HG03196 (cell line): ENCODE data around the gene ASF1A.

Source experiments
- ATAC-seq: cut with Tn5 transposase; IDR thresholded peaks from one replicate; pipeline ENCODE4 v1.9.1; 2021; ENCODE audit not compliant: unreplicated experiment

Gene ASF1A

DNA sequence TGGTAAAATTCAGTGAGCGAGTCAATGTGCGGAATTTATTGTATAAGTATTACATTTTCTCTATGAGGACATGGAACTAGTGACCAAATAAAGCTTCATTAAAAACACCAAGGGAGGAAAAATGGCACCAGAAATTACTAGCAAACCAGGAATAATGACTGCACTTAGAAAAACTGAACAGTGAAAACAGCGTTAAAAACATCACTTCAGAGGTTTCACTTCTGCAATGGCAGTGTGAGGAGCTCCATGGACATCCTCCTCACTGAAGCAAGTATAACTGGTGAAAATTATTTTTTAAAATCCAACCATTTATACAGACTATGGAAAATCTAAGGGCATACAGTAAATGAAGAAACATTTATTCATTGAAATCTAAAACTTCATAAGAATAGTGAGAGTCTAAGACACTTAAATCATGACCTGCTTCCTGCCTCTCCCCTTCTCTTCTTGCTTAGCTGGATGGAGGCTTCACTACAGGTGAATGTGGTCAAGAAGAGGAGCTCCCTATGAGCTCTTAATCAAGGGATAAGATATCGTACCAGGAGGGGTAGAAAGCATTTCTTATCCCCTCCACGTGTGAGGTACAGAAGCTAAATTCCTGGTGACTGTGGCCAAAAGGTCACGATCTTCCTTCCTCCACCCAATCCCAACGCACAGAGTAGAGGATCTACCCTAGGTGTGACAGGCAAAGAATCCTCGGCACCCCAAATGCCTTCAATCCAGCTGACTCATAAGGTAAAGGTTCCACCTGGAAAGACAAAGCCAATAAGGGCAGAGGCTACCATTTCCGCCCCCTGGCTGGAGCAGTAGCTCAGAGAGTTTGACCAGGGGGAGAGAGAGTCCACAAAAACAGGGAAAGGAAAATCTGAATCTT is 12.3 kb upstream of the ASF1A start:
- peak; percentile 67 for ATAC-seq

DNA sequence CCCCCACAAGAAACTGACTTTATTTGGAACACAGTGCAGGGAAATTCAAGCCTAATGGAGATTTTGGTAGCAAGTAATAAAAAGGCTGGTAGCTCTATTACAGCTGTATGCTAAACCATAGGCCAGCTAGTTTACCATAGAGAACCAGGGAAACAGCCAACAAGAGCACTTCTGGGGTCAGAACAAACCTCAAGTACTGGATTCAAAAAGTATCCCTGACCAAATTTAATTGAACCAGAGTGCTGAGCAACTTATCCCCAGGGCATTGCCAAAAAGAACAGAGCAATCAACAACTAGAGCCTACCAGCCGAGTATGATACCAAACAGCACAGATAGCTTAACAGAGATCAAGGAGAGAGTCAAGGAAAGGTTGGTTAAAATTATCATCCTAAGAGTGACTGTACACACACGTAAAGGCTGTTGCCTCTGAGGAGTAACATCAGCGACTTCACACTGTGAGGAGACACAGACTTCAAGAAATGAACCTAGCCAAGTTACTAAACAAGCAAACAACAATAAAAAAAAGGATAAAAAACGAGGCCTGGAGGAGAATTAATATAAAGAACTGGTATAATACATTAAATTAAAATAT is 11.5 kb upstream of the ASF1A start:
- no peak for ATAC-seq

DNA sequence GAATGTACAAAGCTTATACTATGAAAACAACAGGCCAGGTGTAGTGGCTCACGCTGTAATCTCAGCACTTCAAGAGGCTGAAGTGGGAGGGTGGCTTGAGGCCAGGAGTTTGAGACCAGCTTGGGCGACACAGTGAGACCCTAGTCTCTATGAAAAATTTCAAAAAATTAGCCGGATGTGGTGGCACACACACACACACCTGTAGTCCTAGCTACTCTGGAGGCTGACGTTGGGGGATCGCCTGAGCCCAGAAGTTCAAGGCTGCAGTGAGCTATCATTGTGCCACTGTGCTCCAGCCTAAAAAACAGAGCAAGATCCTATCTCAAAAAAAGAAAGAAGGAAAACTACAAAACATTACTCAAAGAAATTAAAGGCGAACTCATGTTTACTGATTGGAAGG is 7.3 kb upstream of the ASF1A start:
- ATAC-seq = no peak

DNA sequence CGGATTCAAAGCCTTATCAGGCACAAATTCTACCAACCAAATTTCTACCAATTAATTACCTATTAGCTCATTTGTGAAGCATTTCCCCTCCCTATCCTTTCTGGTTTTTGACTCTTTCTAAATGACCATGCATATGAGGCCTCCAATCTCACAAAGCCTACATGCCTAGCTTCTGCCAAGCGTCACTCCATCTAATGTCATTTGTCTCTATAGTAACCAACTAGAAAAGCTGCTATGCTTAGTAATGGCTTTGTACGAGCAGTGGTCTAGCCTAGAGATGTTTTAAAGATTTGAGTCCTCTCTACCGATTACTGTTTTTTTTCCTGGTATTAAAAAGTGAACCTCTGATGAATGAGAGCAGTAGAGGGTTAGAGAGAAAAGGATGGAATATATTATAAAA is 4.8 kb upstream of the ASF1A start:
- no peak for ATAC-seq

DNA sequence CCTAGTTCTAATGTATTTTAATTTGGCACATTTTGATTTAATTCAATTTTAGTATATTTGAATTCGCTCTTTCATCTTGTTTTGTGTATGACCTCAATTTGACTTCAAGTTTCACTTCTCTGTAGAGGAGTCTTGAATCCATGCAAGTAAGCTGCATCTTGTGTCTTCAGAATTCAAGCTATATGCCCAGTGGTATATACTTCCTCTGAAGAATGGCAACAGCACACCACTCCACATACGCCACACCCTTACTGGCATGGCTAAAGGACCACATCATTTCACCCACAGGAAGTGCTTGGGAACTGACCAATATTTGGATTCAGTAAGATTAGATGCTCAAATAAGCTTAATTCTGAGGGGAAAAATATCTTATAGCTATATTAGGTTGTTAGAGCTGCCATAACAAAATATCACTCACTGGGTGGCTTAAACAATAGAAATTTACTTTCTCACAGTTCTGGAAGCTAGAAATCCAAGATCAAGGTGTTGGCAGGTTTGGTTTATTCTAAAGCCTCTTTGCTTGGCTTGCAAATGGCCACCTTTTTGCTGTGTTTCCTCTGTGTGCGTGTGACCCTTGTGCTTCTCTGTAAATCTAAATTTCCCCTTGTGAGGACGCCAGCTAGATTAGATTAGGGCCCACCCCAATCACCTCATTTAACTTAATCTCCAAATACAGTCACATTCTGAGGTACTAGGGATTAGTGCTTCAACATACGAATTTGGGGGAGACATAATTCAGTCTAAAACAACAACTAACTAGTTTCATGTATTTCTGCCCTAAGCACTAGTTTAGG is 2.8 kb upstream of the ASF1A start:
- ATAC-seq = peak; percentile 14

DNA sequence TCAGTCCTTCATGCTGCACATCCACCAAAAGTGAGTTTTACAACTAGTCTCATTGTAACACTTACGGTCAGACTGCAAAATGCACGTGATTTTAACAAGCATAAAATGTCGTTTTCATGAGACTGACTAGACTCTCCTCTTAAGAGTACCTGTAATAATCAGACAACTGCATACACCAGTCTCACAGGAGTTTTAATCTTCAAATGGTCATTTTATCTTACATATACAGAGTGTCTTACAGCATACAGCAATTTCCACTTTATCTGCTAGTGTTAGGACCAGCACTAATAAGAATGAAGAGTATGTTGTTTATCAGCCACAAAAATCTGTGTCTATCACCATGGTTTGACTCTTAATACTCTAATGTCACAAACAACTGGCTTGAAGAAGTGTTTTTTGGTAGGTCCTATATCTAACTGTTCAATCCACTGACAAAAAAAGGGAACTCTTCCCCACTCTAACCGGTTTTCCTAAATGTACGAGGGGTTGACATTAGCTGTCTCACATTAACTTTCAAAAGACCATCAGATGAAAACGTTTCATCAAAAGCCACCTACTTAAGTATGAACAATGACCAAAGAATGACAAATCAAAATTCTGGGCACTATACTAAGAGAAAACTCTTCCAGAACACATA is 1.5 kb upstream of the ASF1A start:
- no peak for ATAC-seq

DNA sequence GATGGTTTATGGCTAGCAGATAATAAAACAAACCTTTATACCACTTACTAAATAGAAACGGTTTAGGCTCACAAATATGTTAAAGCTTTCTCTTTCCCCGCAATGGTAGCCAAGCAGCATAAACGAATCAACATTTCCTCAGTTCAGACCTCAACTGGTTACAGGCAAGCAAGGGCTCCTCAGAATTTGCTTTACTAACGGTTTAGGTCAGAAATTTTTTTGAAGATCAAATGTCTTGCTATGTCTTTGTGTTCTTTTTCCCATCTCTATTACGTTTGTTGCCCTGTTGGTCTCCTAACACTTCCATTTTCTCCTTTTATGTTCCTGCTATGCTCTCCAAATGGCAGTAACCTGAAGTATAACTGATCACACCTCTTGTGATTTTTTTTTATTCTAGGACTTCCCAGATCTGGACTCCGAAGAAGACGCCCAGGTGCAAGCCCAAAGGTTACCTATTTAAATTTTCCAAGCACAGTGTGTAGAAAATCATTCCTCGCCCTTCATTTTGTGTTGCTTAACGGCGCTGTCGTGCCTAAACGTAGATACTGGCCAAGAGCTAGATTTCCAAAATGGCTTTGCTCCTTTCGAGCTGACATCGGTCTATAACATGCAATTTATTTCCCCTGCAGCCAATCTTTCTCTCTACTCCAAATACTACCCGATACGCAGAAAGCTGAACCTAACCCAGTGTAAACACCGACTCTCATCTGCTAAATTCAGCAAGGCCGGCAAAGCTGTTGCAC is 717 bp upstream of the ASF1A start:
- no peak for ATAC-seq

DNA sequence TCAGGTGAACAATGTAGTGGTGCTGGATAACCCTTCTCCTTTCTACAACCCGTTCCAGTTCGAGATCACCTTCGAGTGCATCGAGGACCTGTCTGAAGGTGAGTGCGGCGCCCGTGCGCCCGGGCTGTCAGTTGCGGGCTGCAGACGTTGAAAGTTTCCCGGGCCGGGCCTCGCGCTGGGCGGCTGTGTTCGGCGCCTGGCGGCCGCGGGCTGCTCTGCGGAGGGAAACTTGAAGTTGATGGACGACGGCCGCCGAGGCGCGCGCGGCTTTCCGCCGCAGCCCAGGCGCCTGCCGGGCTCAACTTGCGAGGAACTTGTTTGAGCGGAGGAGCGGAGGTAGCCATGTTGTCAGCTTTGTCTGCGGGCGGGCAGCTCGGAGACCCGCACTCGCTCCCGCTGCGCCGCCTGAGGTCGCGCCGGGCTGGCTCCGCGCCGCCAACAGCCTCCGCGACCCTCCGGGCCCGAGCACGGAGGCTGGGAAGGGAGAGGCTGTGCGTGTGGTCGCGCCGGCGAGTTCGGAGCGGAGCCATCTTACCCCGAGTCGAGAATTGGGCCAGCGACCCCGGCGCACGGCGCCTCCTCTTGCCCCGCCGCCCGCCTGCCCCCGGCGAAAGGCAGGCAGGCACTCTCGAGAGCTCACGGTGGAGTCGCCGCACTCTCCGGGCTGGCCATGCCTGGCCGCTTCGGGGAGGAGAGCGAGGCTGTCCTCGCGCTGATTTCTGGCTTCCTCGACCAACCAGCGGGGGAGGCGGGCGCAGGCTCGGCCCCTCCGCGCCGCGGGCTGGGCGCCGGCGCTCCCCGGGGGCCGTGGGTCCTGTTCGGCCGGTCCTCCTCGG is 691 bp downstream of the ASF1A start:
- ATAC-seq = peak; percentile 41

DNA sequence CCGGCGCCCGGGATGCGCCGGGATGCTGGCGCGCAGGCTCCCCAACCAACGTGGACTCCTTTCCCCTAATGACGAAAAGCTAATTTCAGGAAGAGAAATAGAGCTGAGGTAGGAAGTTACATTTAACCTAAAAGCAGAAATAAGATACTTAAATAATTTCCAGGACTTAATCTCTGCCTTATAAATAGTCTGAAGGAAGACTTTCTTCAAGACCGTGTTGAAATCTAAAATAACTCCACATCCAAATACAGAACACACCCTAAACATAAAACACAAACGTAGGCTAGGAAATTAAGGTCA is 1.3 kb downstream of the ASF1A start:
- no peak for ATAC-seq

DNA sequence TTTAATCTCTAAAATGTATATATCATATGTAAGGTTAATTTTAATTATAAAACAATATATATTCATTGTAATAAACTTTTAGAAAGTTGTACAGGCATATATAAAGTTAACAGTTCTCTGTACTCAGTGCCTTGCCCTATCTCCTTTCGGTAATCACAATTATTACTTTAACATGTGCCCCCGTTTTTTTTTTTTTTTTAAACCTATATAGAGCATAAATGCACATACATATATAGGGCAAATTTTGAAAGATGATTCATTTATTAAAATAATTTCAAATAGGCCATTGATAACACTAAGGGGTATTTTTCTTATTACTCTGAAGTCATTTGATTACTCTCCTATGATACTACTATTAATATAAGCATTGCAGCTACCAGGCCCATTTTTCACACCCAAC is 1.9 kb downstream of the ASF1A start:
- no peak for ATAC-seq

DNA sequence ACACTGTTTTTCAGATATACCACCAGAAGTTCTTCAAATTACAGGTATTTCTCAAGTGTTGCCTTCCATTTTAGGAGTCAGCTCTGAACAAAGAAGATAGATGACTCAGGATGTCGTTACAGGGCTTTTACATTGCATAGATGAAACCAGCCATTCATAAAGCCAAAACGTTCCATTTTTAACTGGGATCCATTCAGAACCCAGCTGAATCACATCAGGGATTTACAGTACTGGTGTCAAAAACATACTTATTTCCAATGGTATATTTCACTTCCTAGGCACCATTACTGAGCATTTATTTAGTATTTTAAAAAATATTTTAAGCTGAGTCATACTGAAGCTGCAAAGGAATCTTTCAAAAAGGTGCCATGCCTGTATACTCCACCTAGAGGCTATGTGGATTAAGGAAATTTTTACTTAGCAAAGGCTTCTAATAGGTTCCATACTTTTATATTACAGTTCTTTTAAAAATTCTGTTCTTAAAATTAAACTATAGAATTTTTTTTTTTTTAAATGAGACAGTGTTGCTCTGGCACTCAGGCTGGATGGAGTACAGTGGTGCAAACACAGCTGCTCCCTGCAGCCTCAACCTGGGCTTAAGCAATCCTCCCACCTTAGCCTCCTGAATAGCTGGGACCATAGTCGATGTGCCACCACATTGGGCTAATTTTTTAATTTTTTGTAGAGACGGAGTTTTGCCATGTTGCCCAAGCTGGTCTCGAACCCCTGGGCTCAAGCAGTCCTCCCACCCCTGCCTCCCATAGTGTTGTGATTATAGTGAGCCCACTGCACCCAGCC is 2.6 kb downstream of the ASF1A start:
- no peak for ATAC-seq

DNA sequence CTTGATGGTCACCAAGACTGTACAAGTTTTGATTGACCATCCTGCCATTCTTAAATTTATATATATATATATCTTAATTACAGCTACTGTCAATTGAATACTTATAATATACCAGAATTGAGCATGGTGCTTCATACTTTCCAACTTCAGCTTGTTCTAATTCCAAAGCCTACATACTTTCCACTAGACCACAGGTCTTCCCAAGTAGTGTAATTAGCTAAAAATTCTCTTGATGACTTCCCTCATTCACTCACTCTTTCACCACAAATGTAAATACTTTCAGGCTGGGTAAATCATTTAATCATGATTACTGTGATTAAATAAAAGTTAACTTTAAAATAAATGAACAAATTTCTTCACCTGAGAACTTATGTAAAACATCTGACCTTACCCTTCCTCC is 3.4 kb downstream of the ASF1A start:
- no peak for ATAC-seq

DNA sequence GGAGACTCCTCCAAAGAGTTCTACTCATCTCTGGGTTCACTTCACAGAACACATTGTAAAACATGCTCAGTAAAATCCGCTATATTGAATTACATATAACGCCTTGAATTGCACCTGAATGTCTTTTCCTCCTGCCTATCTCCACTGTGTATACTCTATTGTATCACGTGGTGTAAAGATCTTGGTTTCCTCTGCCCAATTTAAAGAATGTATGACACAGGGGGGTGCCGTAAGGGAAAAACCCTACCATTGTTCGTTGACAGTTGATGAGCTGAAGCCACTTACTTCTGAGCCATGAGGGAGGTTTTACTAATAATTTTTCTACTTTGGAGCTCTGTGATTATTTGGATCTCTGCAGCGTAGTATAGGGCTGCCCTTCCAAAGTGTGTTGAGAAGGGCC is 6.0 kb downstream of the ASF1A start:
- no peak for ATAC-seq

DNA sequence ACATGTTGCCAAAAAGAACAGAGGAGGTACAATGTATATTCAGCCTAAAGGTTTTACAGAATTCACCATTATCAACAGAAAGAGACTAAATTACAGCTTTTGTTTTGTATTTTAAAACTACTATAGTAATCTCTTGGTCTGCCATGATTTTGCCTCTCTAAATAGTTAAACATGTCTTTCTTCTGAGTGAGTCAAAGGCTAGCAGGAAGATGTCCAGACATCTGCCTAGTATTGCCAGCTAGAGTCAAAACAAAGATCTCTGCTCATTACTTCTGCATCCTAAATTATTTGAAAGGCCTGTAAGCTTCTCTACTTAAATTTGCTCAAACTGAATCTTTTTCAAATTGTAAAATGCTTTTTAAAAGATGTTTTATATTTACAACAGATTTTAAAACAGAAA is 8.8 kb downstream of the ASF1A start:
- no peak for ATAC-seq

DNA sequence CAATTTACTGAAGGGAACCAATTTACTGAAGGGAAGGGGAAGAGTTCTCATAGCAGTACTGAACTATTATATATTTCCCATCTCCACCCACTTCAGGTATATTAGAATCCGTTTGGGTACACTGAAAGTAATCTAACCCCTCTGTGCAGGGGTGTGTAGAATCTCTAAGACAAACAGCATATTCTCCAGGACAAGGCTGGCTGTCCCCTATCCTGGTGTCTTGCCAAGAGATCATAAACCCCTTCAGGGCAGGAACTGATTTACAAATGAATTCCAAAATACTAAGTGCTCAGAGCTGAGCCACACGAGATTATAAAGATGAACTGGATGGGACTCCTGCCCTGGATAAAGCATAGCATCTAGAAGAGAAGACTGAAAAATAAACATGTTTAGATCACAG is 9.2 kb downstream of the ASF1A start:
- ATAC-seq = no peak

DNA sequence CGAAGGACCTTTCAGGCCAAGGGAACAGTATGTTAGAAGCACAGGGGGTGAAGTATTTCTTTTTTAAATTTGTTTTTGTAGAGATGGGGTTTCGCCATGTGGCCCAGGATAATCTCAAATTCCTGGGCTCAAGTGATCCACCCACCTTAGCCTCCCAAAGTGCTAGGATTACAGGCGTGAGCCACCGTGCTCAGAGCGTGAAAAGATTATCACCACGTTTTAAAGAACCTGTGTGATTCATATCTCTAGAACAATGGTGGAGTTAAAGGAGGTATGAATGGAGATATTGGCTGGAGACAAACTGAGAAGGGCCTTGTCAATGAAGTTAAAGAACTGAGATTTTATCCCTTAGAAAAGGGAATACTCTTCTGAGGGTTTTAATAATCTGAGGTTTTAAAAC is 9.7 kb downstream of the ASF1A start:
- no peak for ATAC-seq

DNA sequence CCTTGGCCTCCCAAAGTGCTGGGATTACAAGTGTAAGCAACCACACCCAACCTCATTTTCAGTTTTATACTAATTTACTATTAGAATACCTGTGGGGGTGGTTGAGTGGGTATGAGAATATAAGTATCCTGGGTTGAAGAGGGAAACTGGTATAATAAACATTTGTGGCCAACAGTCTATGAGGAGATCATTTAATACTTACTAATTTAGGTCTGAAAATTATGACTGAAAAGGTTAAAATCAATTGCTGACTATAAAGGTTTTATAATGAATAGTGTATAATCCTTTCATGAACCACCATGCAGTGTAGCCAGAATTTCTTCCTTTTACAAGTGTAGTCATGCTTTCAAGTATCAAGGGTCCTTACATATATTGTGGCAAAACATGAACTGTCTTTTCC is 11.1 kb downstream of the ASF1A start:
- no peak for ATAC-seq

DNA sequence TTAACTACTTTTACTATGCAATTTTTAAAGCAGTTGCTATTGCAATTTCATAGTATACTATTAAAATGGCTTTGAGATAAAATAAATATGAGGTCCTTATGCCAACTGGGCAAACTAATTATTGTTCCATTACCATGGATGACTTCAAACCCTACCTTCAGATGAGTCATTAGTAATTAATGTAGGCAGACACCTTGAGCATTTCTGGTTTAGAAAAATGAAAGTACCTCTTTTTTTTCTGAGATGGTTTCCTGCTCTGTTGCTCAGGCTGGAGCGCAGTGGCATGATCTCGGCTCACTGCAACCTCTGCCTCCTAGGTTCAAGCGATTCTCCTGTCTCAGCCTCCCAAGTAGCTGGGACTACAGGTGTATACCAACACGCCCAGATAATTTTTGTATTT is 11.9 kb downstream of the ASF1A start:
- no peak for ATAC-seq

DNA sequence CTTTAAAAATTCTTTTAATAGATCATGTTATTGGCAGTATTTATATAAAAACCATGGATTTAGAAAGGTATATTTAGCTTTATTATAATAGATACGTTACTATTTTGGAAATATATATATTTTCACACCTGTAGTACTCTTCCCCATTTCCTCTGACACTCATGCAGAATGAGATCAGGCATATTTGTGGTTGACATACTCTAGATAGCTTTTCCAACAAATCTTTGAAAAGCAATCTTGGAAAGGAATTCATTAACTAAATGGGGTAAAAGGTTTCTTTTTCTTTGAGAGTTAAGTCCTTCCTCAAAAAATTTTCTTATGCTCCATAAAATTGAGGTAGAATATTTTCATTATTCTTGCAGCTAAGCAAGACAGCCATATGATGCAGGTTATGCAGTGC is 14.5 kb downstream of the ASF1A start:
- no peak for ATAC-seq
